GM19099 (cell line): ENCODE results near the gene GRK5.

Experiments used
- POLR2A ChIP-seq: IDR thresholded peaks from 3 replicates; pipeline ENCODE4 v1.6.1; 2011; ENCODE audit warnings: low read depth; ENCODE audit not compliant: insufficient read length; ENCODE audit errors: extremely low read depth

Gene GRK5

DNA sequence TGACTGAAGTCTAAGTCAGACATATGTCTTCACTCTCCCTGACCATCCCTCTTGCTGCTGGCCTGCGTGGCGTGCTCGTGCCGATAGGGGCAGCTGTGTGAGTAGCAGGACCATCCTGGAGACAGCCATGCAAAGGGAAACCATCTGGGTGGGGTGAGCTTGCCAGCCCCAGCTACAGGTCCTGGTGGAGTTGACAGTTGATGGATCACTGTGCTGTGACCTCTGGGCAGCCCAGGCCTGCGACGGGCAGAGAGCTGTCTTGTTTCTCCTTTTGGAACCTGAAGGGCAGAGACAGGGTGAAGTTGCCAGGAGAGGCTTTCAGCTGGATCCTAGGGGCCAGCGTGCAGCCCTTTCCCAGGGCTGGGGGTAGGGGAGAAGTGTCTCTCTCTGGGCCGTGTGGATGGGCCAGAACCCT lies 44.7 kb downstream of the GRK5 start:
- no peak for TF ChIP-seq POLR2A

DNA sequence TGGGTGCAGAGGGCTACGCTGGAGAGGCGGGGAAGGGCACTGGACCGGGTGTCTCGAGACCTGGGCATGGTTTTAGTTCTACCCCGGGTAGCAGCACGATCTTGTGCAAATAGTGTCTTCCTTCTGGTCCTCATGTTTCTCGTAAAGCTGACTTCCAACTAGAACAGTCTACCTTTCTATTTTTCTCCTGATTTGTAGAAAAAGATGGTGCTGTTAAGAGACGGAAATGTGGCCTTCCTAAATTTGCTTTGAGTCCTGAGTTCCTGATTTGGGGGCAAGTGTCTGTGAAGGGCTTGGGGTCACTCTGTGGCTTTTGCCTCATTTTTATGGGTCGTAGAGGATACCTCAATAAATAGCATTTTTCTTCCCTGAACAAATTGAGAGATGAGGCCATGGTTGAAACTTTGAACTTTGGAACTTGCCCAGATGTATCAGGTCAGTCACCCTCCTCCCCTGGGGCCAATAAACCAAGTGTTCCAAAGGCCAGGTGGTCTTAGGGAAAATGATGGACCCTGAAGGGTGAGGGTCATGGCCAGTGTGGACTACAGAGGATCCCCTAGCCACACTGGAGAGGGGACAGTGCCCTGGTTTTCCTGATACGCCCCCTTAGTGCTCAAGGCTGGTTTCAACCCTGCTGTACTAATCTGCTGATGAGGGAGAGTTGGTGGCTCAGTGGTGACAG lies 45.2 kb downstream of the GRK5 start:
- TF ChIP-seq POLR2A: no peak

DNA sequence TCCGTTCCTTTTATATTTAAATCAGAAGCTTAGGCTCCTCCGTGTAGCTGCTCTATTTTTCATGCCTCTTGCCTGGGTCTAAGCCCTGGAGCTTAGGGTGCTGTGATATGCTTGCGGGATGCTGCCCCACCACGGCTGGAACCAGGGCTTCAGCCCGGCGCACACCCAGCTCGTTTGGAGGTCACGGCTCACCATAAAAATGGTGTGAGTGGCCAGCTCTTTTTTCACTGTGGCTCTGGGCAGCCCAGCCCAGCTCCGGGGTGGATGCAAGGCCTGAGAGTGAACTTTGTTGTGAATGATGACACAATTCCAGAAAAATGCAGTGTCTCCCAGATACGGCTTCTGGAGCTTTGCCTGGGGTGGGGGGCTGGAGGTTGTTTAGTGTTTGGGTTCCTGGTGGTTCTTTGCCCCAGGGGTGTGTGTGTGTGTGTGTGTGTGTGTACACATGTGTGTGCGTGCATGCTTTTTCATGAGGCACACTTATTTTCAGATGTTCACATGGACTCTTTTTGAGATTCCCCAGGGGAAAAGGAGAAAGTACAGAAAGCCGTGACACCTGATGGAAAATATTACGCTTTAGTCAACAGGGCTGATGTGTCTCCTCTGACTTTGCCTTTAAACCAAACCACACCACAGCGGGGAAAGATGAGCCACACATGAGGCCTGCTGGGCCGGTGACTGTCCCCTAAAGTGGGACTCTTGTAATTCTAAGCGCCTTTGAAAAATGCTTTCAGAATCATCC lies 46.2 kb downstream of the GRK5 start:
- no peak for TF ChIP-seq POLR2A

DNA sequence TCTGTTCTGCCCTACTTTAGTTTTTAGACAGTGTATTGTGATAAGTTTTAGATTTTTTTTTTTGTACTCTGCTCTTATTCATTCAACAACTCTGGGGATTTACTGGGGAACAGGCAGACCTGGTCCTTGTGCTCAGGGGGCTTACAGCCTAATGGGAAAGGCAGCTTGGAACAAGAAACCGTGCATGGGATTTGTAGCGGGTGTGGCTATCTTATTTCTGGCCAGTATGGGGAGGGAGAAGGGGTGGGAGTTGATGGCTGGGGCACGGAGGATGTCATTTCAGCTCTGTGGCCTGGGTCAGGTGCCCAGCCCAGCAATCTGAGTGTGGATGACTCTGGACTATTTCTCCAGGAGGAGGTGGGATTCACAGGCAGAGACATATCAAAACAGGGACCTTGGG lies 47.0 kb downstream of the GRK5 start:
- TF ChIP-seq POLR2A: no peak

DNA sequence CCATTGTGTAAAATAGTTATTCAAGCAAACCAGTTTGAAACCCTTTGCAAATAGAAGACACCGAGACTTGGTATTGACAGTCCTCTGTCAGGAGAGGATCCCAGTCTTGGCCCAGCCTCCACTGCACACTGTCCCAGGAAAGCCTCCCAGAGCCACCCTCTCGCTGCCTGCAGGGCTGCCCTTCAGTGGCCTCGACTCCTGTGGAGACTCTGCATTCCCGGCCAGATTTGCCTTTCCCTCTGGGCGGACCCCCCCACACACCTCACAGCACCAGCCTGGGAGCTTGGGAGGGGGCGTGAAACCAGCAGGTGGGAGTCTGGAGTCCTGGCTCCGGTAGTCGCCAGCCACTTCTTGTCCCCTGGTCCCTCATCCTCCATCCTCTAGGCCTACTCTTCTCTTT lies 48.7 kb downstream of the GRK5 start:
- TF ChIP-seq POLR2A: no peak

DNA sequence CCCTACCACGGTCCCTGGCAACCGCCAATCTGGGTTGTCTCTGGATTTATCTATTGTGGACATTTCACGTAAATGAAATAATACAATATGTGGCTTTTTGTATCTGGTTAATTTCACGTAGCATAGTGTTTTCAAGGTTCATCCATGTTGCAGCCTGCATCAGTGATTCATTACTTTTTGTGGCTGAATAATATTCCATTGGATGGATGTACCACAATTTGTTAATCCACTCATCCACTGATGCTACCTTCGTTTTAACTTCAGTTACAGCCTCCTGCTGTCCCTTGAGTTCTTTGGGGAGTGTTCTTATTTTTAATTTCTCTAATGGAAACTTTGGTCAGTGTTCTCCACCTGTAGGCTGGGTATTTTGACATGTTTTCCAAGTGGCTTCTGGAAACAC lies 49.5 kb downstream of the GRK5 start:
- TF ChIP-seq POLR2A: no peak

DNA sequence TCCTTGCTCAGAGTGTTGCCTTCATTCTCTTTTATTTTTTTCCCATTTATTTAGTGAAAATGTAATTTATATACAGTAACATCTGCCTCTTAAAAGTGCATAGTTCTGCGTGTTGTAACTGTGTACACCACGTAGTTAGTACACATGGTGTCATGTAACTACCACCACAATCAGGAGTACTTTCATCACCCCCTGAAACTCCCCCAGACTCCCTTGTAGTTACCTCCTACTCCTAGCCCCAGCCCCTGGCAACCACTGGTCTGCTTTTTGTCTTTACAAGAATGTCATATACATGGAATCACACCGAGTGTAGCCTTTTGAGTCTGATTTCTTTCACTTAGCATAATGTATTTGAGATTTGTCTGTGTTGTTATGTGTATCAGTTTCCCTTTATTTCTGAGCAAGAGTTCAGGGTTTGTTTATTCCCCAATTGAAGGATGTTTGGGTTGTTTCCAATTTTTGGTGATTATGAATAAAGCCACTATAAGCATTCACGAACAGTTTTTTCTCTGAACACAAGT lies 50.6 kb downstream of the GRK5 start:
- no peak for TF ChIP-seq POLR2A

DNA sequence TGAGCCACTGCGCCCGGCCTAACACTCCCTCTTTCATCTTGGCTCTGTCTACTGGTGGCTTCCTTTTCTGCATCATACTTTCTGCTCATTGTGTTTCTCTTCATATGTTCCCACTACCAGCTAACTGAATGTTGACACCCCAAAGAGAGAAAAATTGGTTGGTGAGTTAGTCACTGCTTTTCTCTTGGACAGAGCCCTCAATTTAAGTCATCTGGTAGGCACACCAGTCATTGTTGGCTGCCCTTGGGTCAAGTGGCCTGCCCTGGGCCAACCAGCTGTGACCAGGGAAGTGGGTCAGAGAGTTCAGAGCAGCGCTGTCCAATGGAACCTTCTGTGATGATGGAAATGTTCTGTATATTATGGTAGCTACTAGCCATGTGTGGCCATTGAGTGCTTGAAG lies 52.0 kb downstream of the GRK5 start:
- TF ChIP-seq POLR2A: no peak

DNA sequence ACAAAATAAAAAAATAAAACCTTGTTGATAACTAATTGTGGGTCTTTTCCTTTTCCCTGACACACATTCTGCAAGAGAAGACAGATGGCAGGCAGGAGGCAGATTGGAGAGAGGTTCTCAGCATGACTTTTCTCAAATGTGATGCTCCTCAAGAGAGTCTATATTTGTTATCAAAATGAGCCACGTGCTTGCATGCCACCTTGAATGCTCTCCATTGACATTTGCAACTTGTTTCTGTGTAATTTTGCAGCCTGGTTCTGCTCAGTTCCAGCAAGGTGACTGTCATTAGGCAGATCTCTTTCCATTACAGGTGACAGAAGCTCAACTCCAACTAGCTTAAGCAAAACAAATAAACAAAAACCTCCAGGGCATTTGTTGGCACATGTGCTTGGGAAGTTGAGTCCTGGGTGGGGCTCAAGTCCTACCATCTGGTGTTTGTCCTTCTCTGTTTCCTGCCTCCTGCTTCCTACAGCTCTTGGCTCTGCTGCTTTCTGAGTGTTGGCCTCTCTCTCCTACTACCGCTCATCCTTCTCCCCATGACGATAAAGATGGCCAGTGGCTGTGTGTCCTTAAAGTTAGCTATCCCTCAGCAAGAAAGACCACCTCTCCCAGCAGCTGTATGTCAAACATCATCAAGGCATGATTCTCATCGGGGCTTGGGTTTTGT lies 56.7 kb downstream of the GRK5 start:
- TF ChIP-seq POLR2A: no peak

DNA sequence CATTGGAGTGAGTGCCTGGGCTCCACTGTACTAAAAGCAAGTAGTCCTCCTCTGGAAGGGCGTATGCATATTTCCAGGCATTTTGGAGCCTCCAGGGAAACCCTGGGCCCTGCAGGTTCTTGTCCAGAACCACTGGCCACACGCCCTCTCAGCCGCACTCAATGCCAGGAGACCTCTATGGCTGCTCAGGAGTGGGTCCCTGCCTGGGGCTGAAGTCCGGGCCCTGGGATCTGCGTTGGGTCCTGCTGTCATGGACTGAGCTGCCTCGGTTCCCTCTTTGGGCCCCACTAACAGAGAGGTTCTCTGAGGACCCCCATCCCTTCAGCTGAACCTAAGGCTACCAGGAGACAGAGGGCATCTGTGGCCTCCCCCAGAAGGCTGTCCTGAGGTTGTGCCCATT lies 58.3 kb downstream of the GRK5 start:
- no peak for TF ChIP-seq POLR2A

DNA sequence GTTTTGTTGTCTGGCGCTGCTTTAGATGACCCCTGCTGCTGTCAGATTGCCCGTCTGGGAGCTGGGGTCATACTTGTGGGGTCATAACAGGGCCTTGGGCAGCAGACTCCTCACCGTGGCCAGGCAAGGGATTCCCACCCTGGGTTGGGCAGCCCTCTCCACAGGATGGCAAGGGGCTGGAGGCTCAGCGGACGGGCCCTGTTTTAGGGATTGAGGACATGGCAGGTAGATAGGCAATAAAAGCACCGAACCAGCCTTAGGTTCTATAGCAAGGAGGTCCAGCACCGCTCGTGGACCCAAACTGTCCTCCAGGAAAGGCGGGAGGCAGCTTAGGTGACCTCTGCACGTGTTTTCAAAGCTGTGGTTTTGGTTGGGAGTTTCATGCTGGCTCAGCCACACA lies 60.0 kb downstream of the GRK5 start:
- no peak for TF ChIP-seq POLR2A

DNA sequence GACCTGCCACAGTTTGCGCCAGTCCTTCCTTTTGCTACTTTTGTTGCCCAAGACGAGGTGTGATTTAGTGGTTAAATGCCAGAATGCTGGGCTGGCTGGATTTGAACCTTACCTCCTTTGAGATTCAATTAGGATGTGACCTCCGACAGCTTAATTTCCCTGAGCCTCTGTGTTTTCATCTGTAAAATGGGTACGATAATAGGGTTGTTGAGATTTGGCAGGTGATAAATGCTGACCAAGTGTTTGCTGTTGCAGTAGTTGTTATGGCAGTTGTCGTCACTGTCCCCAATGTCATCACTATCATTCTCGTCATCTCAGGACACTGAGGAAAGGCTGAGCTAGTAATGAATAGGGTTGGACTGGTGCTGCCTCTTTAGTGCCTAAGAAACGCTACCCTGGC lies 61.1 kb downstream of the GRK5 start:
- TF ChIP-seq POLR2A: no peak

DNA sequence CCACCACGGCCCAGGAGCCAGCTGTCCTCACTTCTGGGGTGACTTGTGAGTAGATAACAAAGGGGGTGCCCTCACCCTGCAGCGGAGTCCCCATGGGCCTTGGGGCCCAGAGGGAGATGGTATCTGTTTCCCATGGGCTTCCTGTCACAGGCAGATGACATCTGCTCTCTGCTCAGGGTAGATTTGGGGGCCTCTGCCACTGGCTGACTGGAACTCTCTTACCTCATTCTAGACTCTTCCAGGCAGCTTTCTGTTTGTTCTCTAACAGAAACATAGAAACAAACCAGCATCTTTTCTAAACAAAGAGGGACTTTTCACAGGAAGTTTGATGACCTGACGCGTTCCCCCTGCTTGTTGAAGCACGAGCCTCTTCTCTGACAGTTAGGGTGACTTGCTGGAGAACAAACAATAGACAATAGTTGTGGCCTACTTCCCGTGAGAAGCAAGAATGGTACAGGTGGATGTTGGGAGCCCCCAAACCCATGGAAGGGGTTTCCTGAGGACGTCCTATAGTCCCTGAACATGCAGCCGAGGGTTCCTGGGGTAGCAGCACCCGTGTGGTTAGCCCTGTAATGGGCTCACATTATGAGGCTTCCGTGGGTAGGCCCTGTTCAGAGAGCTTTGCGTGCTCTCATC lies 61.6 kb downstream of the GRK5 start:
- peak; percentile 45 for TF ChIP-seq POLR2A

DNA sequence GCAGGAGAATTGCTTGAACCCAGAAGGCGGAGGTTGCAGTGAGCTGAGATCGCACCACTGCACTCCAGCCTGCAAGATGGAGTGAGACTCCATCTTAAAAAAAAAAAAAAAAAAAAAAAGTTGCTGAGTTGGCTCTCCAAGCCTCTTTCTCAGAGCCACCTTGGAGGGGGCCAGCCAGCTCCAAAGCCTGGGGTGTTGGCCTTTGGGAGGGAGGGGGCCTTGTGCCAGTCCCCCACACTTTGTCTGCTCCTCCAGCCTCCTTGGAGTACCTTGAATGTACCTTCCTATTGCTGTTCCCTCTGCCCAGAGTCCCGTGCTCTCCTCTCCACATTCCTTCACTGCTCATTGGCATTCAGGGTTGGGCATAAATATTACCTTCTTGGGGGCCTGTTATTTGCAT lies 62.4 kb downstream of the GRK5 start:
- no peak for TF ChIP-seq POLR2A

DNA sequence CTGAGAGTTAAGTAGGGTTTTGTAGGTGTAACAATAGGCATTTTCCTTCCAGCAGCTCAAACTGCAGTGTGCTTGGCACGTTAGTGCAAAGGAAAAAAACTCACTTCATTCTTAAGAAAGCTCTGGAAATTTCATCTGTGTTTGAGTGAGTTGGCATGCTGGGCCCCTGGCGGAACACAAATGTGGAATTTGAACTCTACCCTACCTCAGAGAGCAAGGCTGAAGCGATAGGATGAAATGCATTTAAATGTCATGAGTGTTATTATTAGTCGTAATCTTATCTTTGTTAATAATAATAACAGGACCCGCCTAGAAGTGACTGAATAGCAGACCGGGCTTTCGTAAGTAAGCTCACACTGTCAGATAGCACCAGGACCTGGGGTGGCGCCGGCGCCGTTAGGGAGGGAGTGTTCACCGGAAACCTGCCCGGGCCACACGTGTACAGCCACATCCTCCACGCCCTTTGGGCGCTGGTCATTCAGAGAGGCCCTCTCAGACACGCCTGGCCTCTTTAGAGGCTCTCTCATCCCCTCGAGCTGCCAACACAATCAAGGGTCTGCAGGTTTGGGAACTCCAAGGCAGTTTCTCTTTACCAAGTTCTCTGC lies 63.5 kb downstream of the GRK5 start:
- TF ChIP-seq POLR2A: peak; percentile 57

DNA sequence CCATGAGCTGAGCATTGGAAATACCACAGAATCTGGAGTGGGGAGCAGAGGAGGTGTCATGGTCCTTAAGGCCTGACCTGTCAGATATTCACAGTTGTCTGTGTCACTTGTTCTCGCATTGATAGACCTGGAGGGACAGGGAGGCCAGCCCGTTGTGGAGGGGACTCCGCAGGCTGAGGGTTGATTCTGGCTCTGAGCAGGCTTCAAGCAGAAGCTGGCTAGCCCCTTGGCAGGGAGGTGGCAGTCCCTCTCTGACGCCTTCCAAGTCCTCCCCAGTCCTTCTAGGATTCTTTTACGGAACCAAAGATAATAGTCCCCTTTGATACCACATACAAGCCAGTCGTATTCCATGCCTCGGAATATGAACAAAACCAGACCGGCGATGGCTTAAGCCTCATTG lies 65.4 kb downstream of the GRK5 start:
- TF ChIP-seq POLR2A: no peak

DNA sequence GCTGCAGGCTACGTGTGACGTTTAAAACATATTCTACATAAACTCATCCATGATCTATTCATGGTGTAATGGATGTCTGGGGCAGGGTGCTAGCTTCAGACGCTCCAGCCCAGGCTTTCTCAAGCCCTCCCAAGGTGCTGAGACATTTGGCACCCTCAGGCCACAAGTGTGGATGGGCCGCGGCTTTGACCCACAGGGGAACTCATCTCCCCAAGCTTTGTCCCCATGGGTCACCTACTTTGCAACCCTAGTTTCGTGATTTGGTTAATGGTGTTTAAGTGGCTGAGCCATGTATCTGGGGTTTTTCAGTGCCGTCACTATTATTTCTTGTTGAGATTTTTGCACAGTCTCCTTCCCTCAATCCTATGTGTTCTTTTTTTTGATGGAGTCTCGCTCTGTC lies 66.0 kb downstream of the GRK5 start:
- TF ChIP-seq POLR2A: no peak
